Neural progenitor cell (in vitro differentiated cells): ENCODE results near the gene HS2ST1.

Experiments
- EZH2 ChIP-seq: fragments of 200-600 bp; sonication (generic); IDR thresholded peaks from 2 replicates; pipeline ENCODE4 v1.6.1; 2017; ENCODE audit warnings: antibody characterized with exemption, mild to moderate bottlenecking, moderate library complexity
- TF ChIP-seq, protein P1 (sequence below): fragments of 200-600 bp; sonication (generic); IDR thresholded peaks from 2 replicates; pipeline ENCODE4 v1.5.1; 2017; ENCODE audit warnings: antibody characterized with exemption, mild to moderate bottlenecking

DNA sequence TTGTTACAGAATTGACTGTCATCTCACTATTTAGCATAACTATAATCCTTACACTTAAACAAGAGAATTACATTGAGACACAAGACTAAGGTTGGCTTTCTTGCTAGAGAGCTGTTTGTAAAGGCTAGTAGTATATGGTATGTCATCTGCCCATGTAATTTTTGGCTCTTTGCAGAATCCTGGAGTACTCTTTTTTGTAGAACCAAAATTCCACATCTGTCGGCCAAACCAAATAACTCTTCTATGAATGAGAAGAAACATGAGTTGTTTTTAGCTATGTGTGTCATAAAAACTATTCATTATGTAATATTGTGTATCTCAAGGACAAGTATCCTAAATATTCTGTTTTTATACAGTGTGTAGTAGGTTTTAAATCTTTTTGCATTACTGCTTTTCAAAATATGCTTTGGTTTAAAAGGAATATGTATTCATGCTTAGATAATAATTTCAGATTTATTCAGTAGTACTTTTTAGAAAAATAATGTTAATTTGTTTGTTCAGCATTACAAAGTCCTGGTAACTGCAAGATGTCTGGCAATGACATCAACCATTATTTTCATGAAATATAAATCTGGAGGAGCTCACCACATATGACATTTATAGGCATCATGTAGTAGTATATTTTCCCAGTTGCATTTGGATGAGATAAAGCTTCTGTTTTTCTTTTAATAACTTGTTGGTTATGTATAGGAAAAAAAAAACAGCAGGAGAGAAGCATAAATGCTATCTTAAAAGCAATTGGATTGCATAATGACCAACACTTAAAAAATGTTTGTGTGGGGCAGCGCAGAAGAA lies 159.8 kb downstream of the HS2ST1 start:
- TF ChIP-seq, protein P1, sequence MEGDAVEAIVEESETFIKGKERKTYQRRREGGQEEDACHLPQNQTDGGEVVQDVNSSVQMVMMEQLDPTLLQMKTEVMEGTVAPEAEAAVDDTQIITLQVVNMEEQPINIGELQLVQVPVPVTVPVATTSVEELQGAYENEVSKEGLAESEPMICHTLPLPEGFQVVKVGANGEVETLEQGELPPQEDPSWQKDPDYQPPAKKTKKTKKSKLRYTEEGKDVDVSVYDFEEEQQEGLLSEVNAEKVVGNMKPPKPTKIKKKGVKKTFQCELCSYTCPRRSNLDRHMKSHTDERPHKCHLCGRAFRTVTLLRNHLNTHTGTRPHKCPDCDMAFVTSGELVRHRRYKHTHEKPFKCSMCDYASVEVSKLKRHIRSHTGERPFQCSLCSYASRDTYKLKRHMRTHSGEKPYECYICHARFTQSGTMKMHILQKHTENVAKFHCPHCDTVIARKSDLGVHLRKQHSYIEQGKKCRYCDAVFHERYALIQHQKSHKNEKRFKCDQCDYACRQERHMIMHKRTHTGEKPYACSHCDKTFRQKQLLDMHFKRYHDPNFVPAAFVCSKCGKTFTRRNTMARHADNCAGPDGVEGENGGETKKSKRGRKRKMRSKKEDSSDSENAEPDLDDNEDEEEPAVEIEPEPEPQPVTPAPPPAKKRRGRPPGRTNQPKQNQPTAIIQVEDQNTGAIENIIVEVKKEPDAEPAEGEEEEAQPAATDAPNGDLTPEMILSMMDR = no peak
- no peak for TF ChIP-seq EZH2
